Femur (tissue), 1 donor: Measurements from ENCODE around the gene MARCHF10.
A peak's percentile ranks its signal among the peaks of the same experiment; 100 is the strongest.

Source experiments
- DNase-seq: peaks from one replicate; pipeline ENCODE4 v3.0.0-alpha.2; 2017

Gene MARCHF10

GRCh38 chr17:62674363-62674739, 133.8 kb downstream of the MARCHF10 start:
- no peak for DNase-seq

DNA sequence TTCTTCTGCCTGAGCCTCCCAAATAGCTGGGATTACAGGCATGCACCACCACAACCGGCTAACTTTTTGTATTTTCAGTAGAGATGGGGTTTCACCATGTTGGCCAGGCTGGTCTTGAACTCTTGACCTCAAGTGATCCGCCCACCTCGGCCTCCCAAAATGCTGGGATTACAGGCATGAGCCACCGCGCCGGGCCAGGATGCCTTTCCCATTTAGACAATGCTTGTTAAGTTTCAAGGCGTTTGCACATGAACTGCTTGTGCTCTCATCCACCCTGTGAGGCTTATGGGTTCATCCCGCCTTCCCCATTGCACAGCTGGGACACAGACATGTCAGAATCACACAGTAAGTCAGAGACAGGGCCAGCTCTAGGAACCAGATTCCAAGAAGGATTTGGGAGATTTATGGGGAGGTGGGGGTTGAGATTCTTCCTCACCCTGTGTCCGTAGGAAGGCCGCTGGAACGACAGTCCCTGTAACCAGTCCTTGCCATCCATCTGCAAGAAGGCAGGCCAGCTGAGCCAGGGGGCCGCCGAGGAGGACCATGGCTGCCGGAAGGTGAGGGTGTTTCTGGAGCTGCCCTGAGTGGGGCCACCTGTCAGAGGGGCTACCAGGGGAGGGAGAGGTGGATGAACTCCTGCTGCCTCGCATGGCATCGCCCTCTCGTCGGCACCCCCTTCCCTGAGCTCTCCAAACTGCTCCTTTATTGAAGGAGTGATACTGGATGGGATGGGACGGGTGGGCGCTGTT, 134.3 kb downstream of the MARCHF10 start:
- no peak for DNase-seq

- DNase-seq = no peak
Measured at GRCh38 chr17:62672957-62673356, 135.2 kb downstream of the MARCHF10 start.

DNA sequence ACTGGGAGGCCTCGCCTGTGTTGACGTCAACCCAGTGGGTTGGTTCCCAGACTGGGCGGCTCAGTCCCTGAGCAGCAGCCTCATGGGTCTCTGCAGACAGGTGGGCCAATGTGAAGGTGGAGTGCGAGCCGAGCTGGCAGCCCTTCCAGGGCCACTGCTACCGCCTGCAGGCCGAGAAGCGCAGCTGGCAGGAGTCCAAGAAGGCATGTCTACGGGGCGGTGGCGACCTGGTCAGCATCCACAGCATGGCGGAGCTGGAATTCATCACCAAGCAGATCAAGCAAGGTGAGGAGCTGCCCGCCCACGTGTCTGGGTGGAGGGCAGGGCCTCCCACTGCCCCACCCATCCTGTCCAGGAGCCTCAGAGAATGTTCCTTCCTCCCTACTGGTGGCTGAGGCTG, 136.6 kb downstream of the MARCHF10 start:
- peak; percentile 28 for DNase-seq

- peak; percentile 42 for DNase-seq
Measured at GRCh38 chr17:62670202-62670821, 137.8 kb downstream of the MARCHF10 start.

DNA sequence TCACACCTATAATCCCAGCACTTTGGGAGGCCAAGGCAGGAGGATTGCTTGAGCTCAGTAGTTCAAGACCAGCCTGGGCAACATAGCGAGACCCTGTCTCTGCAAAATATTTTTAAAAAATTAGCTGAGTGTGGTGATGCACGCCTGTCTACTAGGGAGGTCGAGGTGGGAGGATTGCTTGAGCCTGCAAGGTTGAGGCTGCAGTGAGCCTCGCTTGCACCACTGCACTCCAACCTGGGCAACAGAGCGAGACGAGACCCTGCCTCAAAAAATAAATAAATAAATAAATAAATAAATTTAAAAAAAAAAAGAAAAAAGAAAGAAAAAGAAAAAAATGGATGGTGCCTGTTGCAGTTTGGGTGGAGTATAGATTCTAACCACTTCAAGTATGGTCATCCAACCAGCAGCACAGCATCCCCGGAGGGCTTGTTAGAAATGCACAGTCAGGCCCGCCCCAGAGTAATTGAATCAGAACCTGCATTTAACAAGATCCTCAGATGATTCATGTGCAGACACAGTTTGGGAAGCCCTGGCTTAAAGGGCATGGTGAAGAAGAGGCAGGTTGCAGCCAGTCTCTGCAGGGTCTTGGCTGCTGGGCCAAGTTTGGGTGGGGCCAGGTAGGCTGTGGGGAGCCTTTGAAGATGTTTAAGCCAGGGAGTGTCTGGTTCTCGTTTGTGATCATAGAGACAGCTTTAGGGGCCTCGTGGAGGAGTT, 139.9 kb downstream of the MARCHF10 start:
- DNase-seq = no peak

GRCh38 chr17:62666801-62667591, 141.1 kb downstream of the MARCHF10 start:
- DNase-seq = peak; percentile 24

DNA sequence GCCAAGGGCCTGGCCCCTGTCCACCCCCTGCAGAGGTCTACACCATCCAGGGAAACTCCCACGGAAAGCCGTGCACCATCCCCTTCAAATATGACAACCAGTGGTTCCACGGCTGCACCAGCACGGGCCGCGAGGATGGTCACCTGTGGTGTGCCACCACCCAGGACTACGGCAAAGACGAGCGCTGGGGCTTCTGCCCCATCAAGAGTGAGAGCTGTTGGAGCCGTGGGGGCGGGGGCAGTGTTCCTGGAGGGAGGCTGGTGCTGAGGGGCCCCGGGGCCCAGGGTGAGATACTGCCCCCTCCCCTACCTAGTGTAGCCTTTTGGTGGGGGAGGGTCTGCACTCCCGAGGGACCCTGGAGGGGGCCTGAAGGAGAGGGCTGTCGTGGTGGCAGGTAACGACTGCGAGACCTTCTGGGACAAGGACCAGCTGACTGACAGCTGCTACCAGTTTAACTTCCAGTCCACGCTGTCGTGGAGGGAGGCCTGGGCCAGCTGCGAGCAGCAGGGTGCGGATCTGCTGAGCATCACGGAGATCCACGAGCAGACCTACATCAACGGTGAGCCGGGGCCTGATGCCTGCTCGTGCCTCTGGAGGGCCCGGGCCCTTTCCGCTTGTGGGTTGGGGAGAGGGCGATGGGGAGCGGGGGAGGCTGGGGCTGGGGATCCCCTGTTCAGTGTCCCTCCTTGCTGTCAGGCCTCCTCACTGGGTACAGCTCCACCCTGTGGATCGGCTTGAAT, 141.9 kb downstream of the MARCHF10 start:
- DNase-seq = no peak

GRCh38 chr17:62665599-62665998, 142.5 kb downstream of the MARCHF10 start:
- DNase-seq = no peak

GRCh38 chr17:62664336-62665120, 143.6 kb downstream of the MARCHF10 start:
- DNase-seq = no peak

DNA sequence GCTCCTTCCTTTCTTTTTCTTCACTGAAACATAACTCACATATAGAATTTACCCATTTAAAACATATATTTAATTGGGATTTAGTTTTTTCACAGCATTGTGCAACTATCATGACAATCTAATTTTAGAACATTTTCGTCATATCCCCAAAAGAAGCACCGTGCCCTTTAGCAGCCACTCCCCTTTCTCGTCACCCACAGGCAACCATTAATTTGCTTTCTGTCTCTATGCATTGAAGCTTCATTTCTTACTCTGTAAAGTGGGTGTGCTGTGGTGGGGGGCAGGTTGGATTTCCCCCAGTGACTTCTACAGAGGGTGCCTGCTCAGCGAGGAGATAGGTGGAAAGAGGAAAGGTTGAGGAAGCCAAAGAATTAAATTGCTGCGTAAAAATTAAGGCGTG, 144.8 kb downstream of the MARCHF10 start:
- no peak for DNase-seq

- no peak for DNase-seq
Measured at GRCh38 chr17:62662855-62663254, 145.3 kb downstream of the MARCHF10 start.

DNA sequence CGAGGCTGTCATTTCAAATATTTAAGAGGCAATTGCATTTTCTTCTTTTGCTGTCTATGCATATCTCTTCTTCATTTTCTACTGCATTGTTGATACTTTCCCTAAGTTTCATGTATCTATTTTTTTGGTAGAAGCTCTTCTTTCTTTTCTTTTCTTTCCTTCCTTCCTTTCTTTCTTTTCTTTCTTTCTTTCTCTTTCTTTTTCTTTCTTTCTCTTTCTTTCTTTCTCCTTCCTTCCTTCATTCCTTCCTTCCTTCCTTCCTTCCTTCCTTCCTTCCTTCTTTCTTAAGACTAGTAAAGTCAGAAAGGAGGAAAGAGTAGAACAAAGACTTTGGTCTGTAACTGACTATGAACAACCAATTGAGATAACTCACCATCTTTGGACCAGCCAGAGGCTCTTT, 146.8 kb downstream of the MARCHF10 start:
- no peak for DNase-seq

DNA sequence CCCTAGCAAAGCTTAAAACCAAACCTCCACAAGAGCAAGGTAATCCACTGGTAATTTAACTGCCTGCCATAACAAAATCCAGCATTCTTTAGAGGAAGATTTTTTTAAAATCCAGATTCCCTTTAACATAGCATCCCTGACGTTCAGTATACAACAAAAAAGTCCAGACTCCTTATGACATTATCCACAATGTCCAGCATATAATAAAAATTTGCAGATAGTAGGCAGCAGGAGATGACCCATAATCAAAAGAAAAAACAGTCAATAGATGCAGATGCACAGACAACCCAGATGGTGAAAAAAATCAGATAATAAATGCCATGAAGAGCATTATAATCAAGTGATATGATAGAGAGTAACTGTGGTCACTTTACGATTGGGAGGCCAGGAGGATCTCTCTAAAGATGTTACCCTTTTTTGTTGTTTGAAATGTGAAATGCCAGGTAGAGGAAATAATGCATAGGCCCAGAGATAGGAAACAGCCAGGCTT, 147.4 kb downstream of the MARCHF10 start:
- DNase-seq = no peak

DNA sequence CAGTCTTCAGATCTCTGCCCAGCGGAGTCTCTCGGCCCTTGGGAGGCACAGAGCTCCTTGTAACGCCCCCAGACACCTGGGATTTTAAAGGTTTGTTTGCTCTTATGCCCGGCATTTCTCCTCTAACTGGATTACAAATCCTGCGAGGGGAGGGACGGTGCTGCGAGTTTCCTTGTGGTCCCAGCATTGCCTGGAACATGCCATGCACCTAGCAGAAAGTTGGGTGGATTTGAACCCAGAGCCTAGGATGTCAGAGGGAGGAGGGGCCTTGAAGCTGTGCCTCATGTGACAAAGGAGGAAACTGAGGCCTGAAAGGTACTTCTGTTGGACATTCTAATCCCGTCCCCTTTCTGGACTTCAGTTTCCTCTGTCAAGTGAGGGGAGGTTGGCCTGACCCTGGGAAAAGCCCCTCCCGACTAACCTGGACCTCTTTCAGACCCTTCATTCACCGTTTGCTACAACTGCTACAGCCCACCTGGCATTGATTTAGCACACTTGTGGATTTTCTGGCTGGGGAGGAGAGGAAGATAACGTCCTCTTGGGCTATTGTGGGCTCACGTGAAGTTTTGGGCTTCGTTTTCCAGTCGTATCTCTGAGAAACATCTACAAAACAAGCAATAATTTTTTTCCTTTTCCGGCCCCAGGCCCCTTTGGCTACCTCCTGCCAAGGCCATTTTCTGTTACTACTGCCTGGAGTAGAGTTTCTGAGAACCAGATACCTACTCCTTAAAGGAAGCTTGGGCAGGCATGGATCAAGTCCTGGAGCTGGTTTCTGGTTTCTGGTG, 149.8 kb downstream of the MARCHF10 start:
- DNase-seq = no peak

DNA sequence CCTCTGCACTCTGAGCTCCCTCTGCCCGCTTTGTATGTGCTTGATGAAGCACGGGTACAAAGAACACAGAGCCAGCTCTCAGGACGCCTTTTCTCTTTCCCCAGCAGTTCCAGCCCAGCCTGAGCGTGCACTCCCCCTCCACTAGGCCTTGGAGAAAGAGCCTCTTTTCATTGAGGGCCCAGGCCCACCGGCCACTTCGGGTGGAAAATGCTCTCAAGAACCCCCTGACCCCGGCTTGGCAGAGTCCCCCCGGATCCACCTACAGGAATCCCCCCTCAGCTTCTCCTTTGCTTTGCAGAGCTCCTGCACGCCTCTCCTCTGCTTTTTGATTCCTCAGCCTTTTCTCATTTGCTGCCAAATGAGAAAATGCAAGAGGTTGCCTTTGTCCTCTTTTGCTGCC, 150.4 kb downstream of the MARCHF10 start:
- no peak for DNase-seq

- DNase-seq = no peak
Measured at GRCh38 chr17:62657145-62657665, 150.9 kb downstream of the MARCHF10 start.

DNA sequence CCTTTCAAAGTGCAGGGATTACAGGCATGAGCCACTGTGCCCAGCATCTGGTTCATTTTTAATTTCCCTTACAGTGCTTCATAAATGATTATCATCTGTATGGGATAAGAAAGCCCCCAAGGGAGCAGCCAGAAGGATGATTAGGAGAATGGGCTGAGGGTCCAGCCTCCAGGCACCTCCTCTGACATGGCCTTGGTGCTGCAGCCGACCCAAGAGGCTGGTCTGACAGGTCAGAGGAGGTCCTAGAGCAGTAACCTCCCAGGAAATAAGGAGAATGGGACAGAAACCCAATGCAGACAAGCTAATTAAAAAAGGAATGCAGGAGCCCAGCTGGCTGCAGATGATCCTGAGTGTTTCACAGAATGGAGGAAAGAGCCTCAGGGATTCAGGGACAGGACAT, 151.7 kb downstream of the MARCHF10 start:
- peak; percentile 11 for DNase-seq

DNA sequence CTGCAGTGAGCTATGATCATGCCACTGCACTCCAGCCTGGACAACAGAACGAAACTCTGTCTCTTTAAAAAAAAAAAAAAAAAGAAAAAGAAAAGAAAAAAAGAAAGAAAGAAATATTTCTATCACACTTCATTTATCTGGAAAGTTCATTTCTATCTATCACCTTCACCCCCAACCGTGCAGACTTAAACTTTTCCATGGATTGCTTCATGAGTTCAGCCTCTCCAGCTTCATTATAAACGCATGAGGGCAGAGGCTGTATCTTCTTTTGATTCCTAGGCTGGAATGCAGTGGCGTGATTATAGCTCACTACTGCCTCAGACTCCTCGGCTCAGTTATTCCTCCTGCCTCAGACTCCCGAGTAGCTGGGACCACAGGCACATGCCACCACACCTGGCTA, 152.5 kb downstream of the MARCHF10 start:
- no peak for DNase-seq
